SJSA1 (cell line): ENCODE data around the gene MDM1. TPM values are rescaled to one million over a fixed set of nuclear protein-coding genes. Genes with fewer than 3 reads are reported as not detected.
A peak's percentile ranks its signal among the peaks of the same experiment; 100 is the strongest.

Source experiments
- DNase-seq, 2 experiments: peaks; one replicate each; pipeline ENCODE4 v3.0.0-alpha.2; 2015 to 2020; ENCODE audit warnings: low spot score in 2 of 2, low read depth in 1 of 2
- H3K27ac ChIP-seq: fragments of 250-450 bp; sonication (Bioruptor Pico); 2 replicates; pipeline ENCODE4 v1.5.1; 2020; ENCODE audit warnings: mild to moderate bottlenecking, moderate library complexity
- H3K27me3 ChIP-seq: fragments of 250-450 bp; sonication (Bioruptor Pico); replicated peaks from 2 replicates; pipeline ENCODE4 v1.5.1; 2020; ENCODE audit warnings: mild to moderate bottlenecking, moderate library complexity
- H3K36me3 ChIP-seq: fragments of 250-450 bp; sonication (Bioruptor Pico); 2 replicates; pipeline ENCODE4 v1.5.1; 2020; ENCODE audit warnings: mild to moderate bottlenecking
- H3K4me1 ChIP-seq: fragments of 250-450 bp; sonication (Bioruptor Pico); replicated peaks from 2 replicates; pipeline ENCODE4 v1.6.1; 2021; ENCODE audit warnings: mild to moderate bottlenecking
- H3K4me3 ChIP-seq: fragments of 250-450 bp; sonication (Bioruptor Pico); 2 replicates; pipeline ENCODE4 v1.5.1; 2020; ENCODE audit warnings: mild to moderate bottlenecking
- H3K9me3 ChIP-seq: fragments of 250-450 bp; sonication (Bioruptor Pico); replicated peaks from 2 replicates; pipeline ENCODE4 v1.5.1; 2020; ENCODE audit warnings: mild to moderate bottlenecking
- total RNA-seq: library from RNA; depleted of rRNA; stranded (reverse); fragments of >200 nt; shearing (Covaris generic); gene quantifications from 2 replicates; pipeline ENCODE4 v1.2.3, GENCODE V29; 2014

MDM1 gene
- total RNA-seq, 1 experiment from 2014 or later, result 17.1 TPM

GRCh38 chr12:68364893-68365725 is 32.9 kb upstream of the MDM1 start:
- Histone ChIP-seq H3K9me3 (no peaks in the 10 kb centered on the region), H3K4me1 (peaks cover 9% of the 10 kb centered on the region), H3K36me3 (no peaks in the 10 kb centered on the region), H3K27me3 (no peaks in the 10 kb centered on the region), H3K4me3 (peak overlapping the region; percentile 28), H3K27ac (peak overlapping the region; percentile 54)
- DNase-seq, result peak; percentile 84 to 88

GRCh38 chr12:68364328-68364727 is 32.2 kb upstream of the MDM1 start:
- no peaks in the 10 kb centered on the region for H3K27me3 ChIP-seq
- H3K27ac ChIP-seq, result no peak overlapping the region
- no peaks in the 10 kb centered on the region for H3K36me3 ChIP-seq
- no peaks in the 10 kb centered on the region for H3K9me3 ChIP-seq
- no peak overlapping the region for H3K4me3 ChIP-seq
- H3K4me1 ChIP-seq, result peaks cover 9% of the 10 kb centered on the region
- DNase-seq, result no peak

GRCh38 chr12:68361953-68362352 is 29.8 kb upstream of the MDM1 start:
- peaks cover 17% of the 10 kb centered on the region for H3K4me1 ChIP-seq
- no peaks in the 10 kb centered on the region for H3K36me3 ChIP-seq
- no peak overlapping the region for H3K27ac ChIP-seq
- no peak for DNase-seq
- no peak overlapping the region for H3K4me3 ChIP-seq
- no peaks in the 10 kb centered on the region for H3K9me3 ChIP-seq
- no peaks in the 10 kb centered on the region for H3K27me3 ChIP-seq

- Histone ChIP-seq H3K36me3 (no peaks in the 10 kb centered on the region), H3K27ac (no peak overlapping the region), H3K4me1 (peaks cover 9% of the 10 kb centered on the region), H3K9me3 (no peaks in the 10 kb centered on the region), H3K27me3 (no peaks in the 10 kb centered on the region), H3K4me3 (no peak overlapping the region)
- no peak for DNase-seq
These were observed 27.5 kb upstream of the MDM1 start for GRCh38 chr12:68359674-68360073.

GRCh38 chr12:68358532-68359485 is 26.6 kb upstream of the MDM1 start:
- no peaks in the 10 kb centered on the region for H3K9me3 ChIP-seq
- H3K4me3 ChIP-seq, result no peak overlapping the region
- peaks cover 8% of the 10 kb centered on the region for H3K4me1 ChIP-seq
- DNase-seq, result peak; percentile 50 to 66
- H3K36me3 ChIP-seq, result no peaks in the 10 kb centered on the region
- no peak overlapping the region for H3K27ac ChIP-seq
- no peaks in the 10 kb centered on the region for H3K27me3 ChIP-seq

- no peaks in the 10 kb centered on the region for H3K36me3 ChIP-seq
These were observed 24.8 kb upstream of the MDM1 start for GRCh38 chr12:68356986-68357385.

GRCh38 chr12:68356060-68356695 is 24.0 kb upstream of the MDM1 start:
- H3K4me3 ChIP-seq, result no peak overlapping the region
- H3K36me3 ChIP-seq, result no peaks in the 10 kb centered on the region
- peaks cover 13% of the 10 kb centered on the region; the same call in 1 of the 2 replicates for H3K4me1 ChIP-seq
- DNase-seq, result no peak
- H3K27me3 ChIP-seq, result no peaks in the 10 kb centered on the region
- no peak overlapping the region for H3K27ac ChIP-seq
- no peaks in the 10 kb centered on the region for H3K9me3 ChIP-seq

More at GRCh38 chr12:68356986-68357385, 24.8 kb upstream of the MDM1 start:
- H3K4me3 ChIP-seq, result no peak overlapping the region
- H3K27me3 ChIP-seq, result no peaks in the 10 kb centered on the region
- DNase-seq, result no peak
- peaks cover 11% of the 10 kb centered on the region; the same call in 1 of the 2 replicates for H3K4me1 ChIP-seq
- H3K27ac ChIP-seq, result no peak overlapping the region
- H3K9me3 ChIP-seq, result no peaks in the 10 kb centered on the region

GRCh38 chr12:68354977-68355541 is 22.9 kb upstream of the MDM1 start:
- Histone ChIP-seq H3K9me3 (no peaks in the 10 kb centered on the region), H3K27ac (no peak overlapping the region), H3K36me3 (no peaks in the 10 kb centered on the region), H3K4me1 (peaks cover 13% of the 10 kb centered on the region; the same call in 1 of the 2 replicates), H3K27me3 (no peaks in the 10 kb centered on the region), H3K4me3 (no peak overlapping the region)
- DNase-seq, result no peak

GRCh38 chr12:68352067-68352466 is 19.9 kb upstream of the MDM1 start:
- H3K4me1 ChIP-seq, result peaks cover 6% of the 10 kb centered on the region; the same call in 1 of the 2 replicates
- no peaks in the 10 kb centered on the region for H3K9me3 ChIP-seq
- DNase-seq, result no peak

GRCh38 chr12:68350753-68351152 is 18.6 kb upstream of the MDM1 start:
- Histone ChIP-seq H3K4me3 (no peak overlapping the region), H3K9me3 (no peaks in the 10 kb centered on the region), H3K27me3 (no peaks in the 10 kb centered on the region), H3K36me3 (no peaks in the 10 kb centered on the region), H3K27ac (no peak overlapping the region), H3K4me1 (peaks cover 6% of the 10 kb centered on the region; the same call in 1 of the 2 replicates)
- no peak for DNase-seq

More at GRCh38 chr12:68352067-68352466, 19.9 kb upstream of the MDM1 start:
- no peaks in the 10 kb centered on the region for H3K36me3 ChIP-seq
- H3K27me3 ChIP-seq, result no peaks in the 10 kb centered on the region
- no peak overlapping the region for H3K27ac ChIP-seq
- H3K4me3 ChIP-seq, result no peak overlapping the region

- Histone ChIP-seq H3K4me3 (no peak overlapping the region), H3K27ac (no peak overlapping the region), H3K9me3 (no peaks in the 10 kb centered on the region), H3K27me3 (no peaks in the 10 kb centered on the region), H3K36me3 (no peaks in the 10 kb centered on the region), H3K4me1 (peaks cover 6% of the 10 kb centered on the region; the same call in 1 of the 2 replicates)
- no peak for DNase-seq
These were observed 17.9 kb upstream of the MDM1 start for GRCh38 chr12:68349921-68350606.

GRCh38 chr12:68349220-68349621 is 17.1 kb upstream of the MDM1 start:
- Histone ChIP-seq H3K4me1 (peaks cover 6% of the 10 kb centered on the region; the same call in 1 of the 2 replicates), H3K27me3 (no peaks in the 10 kb centered on the region), H3K9me3 (no peaks in the 10 kb centered on the region), H3K27ac (no peak overlapping the region), H3K4me3 (no peak overlapping the region), H3K36me3 (no peaks in the 10 kb centered on the region)
- DNase-seq, result no peak

GRCh38 chr12:68348419-68348818 is 16.3 kb upstream of the MDM1 start:
- DNase-seq, result no peak
- H3K4me3 ChIP-seq, result no peak overlapping the region
- no peaks in the 10 kb centered on the region for H3K27me3 ChIP-seq
- H3K4me1 ChIP-seq, result peaks cover 6% of the 10 kb centered on the region; the same call in 1 of the 2 replicates
- no peak overlapping the region for H3K27ac ChIP-seq
- no peaks in the 10 kb centered on the region for H3K36me3 ChIP-seq
- H3K9me3 ChIP-seq, result no peaks in the 10 kb centered on the region
